OCI-LY7 (cell line): ENCODE measurements around the gene METTL23. TPM values are rescaled to one million over a fixed set of nuclear protein-coding genes. Genes with fewer than 3 reads are reported as not detected.

ENCODE experiments used
- BruUV-seq: library from RNA; stranded (reverse); fragments of 400-500 nt; replicated peaks from 2 replicates; lab custom pipeline; 2021; lab: Mats Ljungman, UMichigan
- CTCF ChIA-PET: fragments of 300-600 bp; sonication (Branson Sonifier 250); formaldehyde crosslinking; loops from one replicate; lab custom pipeline; 2022; ENCODE audit warnings: antibody characterized with exemption; ENCODE audit not compliant: unreplicated experiment; lab: Charles Lee
- POLR2A ChIA-PET: fragments of 300-600 bp; sonication (Branson Sonifier 250); formaldehyde crosslinking; loops from one replicate; lab custom pipeline; 2022; ENCODE audit warnings: antibody characterized with exemption; lab: Charles Lee
- DNase-seq: peaks from one replicate; pipeline ENCODE4 v3.0.0-alpha.2; 2015; ENCODE audit warnings: low spot score
- H2AFZ ChIP-seq: fragments of 200-600 bp; sonication (generic), shearing (Covaris generic); 2 replicates; pipeline ENCODE4 v1.6.1; 2014; ENCODE audit warnings: mild to moderate bottlenecking, antibody characterized with exemption, low read length, moderate library complexity
- H3K27ac ChIP-seq: fragments of 200-600 bp; sonication (generic); 2 replicates; pipeline ENCODE4 v1.5.1; 2014; ENCODE audit warnings: mixed run types, low read depth, mild to moderate bottlenecking, moderate library complexity, low read length, inconsistent platforms; ENCODE audit not compliant: poor library complexity, severe bottlenecking
- H3K36me3 ChIP-seq: fragments of 200-600 bp; sonication (generic); 2 replicates; pipeline ENCODE4 v1.6.1; 2014; ENCODE audit warnings: mild to moderate bottlenecking, antibody characterized with exemption, low read length, moderate library complexity, mixed read lengths; ENCODE audit not compliant: insufficient read depth
- H3K4me1 ChIP-seq: fragments of 200-600 bp; sonication (generic); 2 replicates; pipeline ENCODE4 v1.5.1; 2014; ENCODE audit warnings: mild to moderate bottlenecking, low read length; ENCODE audit not compliant: insufficient read depth, poor library complexity, severe bottlenecking
- H3K4me2 ChIP-seq: fragments of 200-600 bp; sonication (generic); 2 replicates; pipeline ENCODE4 v1.6.1; 2014; ENCODE audit warnings: mild to moderate bottlenecking, low read length
- H3K4me3 ChIP-seq: fragments of 200-600 bp; sonication (generic); 2 replicates; pipeline ENCODE4 v1.5.1; 2014; ENCODE audit warnings: mild to moderate bottlenecking, low read depth, low read length; ENCODE audit not compliant: poor library complexity, severe bottlenecking
- H3K79me2 ChIP-seq: fragments of 200-600 bp; sonication (generic); 2 replicates; pipeline ENCODE4 v1.6.1; 2016; ENCODE audit warnings: low read depth, mild to moderate bottlenecking, low read length, moderate library complexity, mixed read lengths; ENCODE audit not compliant: insufficient read depth
- H3K9me2 ChIP-seq: fragments of 200-600 bp; sonication (generic); 2 replicates; pipeline ENCODE4 v1.6.1; 2016; ENCODE audit warnings: mild to moderate bottlenecking, low read length, mixed read lengths; ENCODE audit not compliant: insufficient read depth
- H3K9me3 ChIP-seq: fragments of 200-600 bp; sonication (generic); 2 replicates; pipeline ENCODE4 v1.6.1; 2014; ENCODE audit warnings: mild to moderate bottlenecking, mixed run types, low read length, mixed read lengths
- H4K20me1 ChIP-seq: fragments of 200-600 bp; sonication (generic); 2 replicates; pipeline ENCODE4 v1.6.1; 2014; ENCODE audit warnings: mild to moderate bottlenecking, antibody characterized with exemption, low read length, moderate library complexity, mixed read lengths; ENCODE audit not compliant: insufficient read depth
- EZH2phosphoT487 ChIP-seq: fragments of 200-600 bp; sonication (generic); IDR thresholded peaks from 2 replicates; pipeline ENCODE4 v1.6.1; 2018; ENCODE audit warnings: low read depth, borderline replicate concordance, mild to moderate bottlenecking, mixed run types, antibody characterized with exemption, low read length, moderate library complexity, mixed read lengths
- intact Hi-C: fragments of 100-400 bp; cut with micrococcal nuclease; formaldehyde crosslinking; loops from one replicate; pipeline ENCODE4 v1.10.0; 2022; ENCODE audit not compliant: unreplicated experiment
- total RNA-seq, 2 experiments: library from RNA; depleted of rRNA in 1 of 2; stranded (reverse); fragments of >200 nt in 1 of 2; shearing (Covaris generic) in 1 of 2; gene quantifications; 2 replicates each; pipeline ENCODE4 v1.2.3, GENCODE V29; 2014 to 2022
- TF ChIP-seq, protein P1 (sequence below): fragments of 200-600 bp; sonication (generic); conservative IDR thresholded peaks from 2 replicates; pipeline ENCODE4 v1.5.1; 2014; ENCODE audit warnings: mild to moderate bottlenecking, antibody characterized with exemption, low read length, moderate library complexity, mixed read lengths

The METTL23 gene
- total RNA-seq, 2 experiments from 2014 or later = 82.7 to 93.7 TPM

DNA sequence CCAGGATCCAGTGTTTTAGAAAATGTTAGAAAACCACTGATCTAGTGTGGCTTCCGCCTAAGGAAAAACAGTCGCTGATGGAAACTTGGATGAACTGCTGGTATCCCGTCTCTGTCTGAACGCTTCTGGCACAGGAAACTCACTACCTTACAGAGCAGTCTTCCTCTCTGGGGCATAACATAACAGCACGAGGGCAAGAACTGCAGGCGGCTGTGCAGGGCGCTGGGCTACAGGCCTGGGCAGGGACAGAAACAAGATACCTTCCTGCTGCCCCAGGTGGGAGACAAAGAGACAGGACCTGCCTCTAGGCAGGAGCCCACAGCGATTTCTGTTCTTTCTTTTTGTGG, 26.4 kb upstream of the METTL23 start:
- CTCF ChIA-PET = no interaction called here
- no peaks in the 10 kb centered on the region for H3K36me3 ChIP-seq

DNA sequence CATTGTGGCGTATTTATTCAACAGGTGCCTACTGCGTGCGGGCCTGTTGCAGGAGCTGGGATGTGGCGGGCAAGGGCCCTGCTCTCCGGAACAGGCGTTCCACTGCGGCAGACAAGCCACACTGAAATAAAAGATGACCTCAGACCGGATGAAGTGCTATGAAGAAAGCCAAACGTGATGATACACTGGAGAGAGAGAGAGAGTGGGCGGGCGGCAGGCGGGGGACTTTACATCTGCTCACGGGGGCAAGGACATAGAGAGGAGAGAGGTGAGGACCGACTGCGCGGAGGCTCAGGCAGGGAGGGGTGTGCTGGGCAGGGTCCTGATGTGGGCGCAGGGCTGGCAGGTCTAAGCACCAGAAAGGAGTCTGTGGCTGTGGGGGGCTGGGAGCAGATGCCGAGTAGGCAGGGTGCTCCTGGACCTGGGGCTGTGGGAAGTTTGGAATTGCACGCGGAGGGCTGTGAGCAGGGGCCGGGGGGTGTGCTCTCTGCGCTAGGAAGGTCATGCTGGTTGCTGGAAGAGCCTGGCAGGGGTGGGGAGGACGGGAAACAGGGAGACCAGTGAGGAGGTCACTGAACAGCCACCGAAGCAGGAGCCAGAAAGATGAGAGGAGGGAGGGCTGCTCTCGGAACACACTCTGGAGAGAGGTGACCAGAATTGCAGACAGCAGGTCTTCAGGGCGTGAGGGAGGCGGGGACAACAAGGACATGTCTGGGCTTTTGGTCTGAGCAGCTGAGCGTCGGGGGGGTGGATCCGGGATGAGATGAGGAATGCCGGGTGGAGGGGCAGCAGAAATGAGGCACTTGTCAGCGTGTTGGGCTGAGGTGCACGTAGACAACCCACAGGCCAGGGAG, 25.8 kb upstream of the METTL23 start:
- BruUV-seq = no TSS peak
- no peaks in the 10 kb centered on the region for H3K36me3 ChIP-seq
- no peak overlapping the region for H3K4me2 ChIP-seq
- no peaks in the 10 kb centered on the region for H3K9me2 ChIP-seq
- H3K4me1 ChIP-seq = peaks cover 14% of the 10 kb centered on the region
- no peak overlapping the region for H3K4me3 ChIP-seq
- no peaks in the 10 kb centered on the region for H3K79me2 ChIP-seq
- TF ChIP-seq, protein P1, sequence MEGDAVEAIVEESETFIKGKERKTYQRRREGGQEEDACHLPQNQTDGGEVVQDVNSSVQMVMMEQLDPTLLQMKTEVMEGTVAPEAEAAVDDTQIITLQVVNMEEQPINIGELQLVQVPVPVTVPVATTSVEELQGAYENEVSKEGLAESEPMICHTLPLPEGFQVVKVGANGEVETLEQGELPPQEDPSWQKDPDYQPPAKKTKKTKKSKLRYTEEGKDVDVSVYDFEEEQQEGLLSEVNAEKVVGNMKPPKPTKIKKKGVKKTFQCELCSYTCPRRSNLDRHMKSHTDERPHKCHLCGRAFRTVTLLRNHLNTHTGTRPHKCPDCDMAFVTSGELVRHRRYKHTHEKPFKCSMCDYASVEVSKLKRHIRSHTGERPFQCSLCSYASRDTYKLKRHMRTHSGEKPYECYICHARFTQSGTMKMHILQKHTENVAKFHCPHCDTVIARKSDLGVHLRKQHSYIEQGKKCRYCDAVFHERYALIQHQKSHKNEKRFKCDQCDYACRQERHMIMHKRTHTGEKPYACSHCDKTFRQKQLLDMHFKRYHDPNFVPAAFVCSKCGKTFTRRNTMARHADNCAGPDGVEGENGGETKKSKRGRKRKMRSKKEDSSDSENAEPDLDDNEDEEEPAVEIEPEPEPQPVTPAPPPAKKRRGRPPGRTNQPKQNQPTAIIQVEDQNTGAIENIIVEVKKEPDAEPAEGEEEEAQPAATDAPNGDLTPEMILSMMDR = no peak
- no peak for TF ChIP-seq EZH2phosphoT487
- POLR2A ChIA-PET = no interaction called here
- no peaks in the 10 kb centered on the region for H3K9me3 ChIP-seq
- no peak overlapping the region for H3K27ac ChIP-seq
- intact Hi-C loops = no loop called here
- no peak overlapping the region for H2AFZ ChIP-seq
- CTCF ChIA-PET = interaction anchor here (0.6 kb wide), 1 partner anchor 331 kb away, joined by 3 read pairs; no protein-coding TSS in a partner anchor
- H4K20me1 ChIP-seq = no peaks in the 10 kb centered on the region
- no peak for DNase-seq

More for the DNA sequence above, 26.4 kb upstream of the METTL23 start:
- no TSS peak for BruUV-seq
- no peak overlapping the region for H3K4me2 ChIP-seq
- no peaks in the 10 kb centered on the region for H4K20me1 ChIP-seq
- no peak overlapping the region for H2AFZ ChIP-seq
- H3K4me1 ChIP-seq = peaks cover 14% of the 10 kb centered on the region
- intact Hi-C loops = no loop called here
- POLR2A ChIA-PET = no interaction called here
- H3K79me2 ChIP-seq = no peaks in the 10 kb centered on the region
- H3K9me3 ChIP-seq = no peaks in the 10 kb centered on the region
- H3K27ac ChIP-seq = no peak overlapping the region
- TF ChIP-seq EZH2phosphoT487 = no peak
- TF ChIP-seq, protein P1 = no peak
- H3K9me2 ChIP-seq = no peaks in the 10 kb centered on the region
- DNase-seq = no peak
- no peak overlapping the region for H3K4me3 ChIP-seq

DNA sequence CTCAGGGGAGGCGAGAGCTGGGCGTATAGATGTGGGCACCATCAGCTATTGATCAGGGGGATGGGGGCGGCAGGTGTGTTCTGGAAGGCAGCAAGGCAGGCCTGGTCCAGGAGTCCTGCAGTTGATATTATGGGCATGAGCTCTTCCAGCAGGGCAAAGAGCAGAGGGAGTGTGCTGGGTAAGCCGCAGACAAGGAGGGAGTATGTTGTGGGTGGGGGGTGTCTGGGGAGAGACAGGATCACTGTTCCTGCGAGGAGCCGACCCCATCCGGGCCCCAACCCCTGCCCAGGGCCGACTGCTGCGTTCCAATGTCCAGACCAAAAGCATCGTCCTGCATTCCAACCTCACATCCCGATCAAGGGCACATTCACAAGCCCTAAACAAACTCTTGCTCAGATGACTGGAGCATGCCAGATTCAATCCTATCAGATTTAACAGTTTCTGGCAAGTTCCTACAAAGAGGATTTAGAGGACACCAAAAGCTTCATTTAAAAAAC, 25.1 kb upstream of the METTL23 start:
- no peak for DNase-seq
- H3K9me2 ChIP-seq = no peaks in the 10 kb centered on the region
- TF ChIP-seq, protein P1 = no peak
- no peak for TF ChIP-seq EZH2phosphoT487
- no peaks in the 10 kb centered on the region for H3K36me3 ChIP-seq
- no peak overlapping the region for H3K4me3 ChIP-seq
- POLR2A ChIA-PET = no interaction called here
- no peaks in the 10 kb centered on the region for H4K20me1 ChIP-seq
- intact Hi-C loops = no loop called here
- no TSS peak for BruUV-seq
- H3K4me2 ChIP-seq = no peak overlapping the region
- H3K9me3 ChIP-seq = no peaks in the 10 kb centered on the region
- H2AFZ ChIP-seq = no peak overlapping the region
- peaks cover 14% of the 10 kb centered on the region for H3K4me1 ChIP-seq
- H3K79me2 ChIP-seq = no peaks in the 10 kb centered on the region
- H3K27ac ChIP-seq = no peak overlapping the region
- CTCF ChIA-PET = interaction anchor here (0.6 kb wide), 2 partner anchors 15 to 331 kb away, joined by 3 read pairs; no protein-coding TSS in a partner anchor
